ENCODE results near the gene DAD1.
"Not testable (repeated sequence)": the region's sequence is repeated elsewhere in the genome, so short reads cannot be mapped to it uniquely, and the experiment has no call there.

The DAD1 gene

DNA sequence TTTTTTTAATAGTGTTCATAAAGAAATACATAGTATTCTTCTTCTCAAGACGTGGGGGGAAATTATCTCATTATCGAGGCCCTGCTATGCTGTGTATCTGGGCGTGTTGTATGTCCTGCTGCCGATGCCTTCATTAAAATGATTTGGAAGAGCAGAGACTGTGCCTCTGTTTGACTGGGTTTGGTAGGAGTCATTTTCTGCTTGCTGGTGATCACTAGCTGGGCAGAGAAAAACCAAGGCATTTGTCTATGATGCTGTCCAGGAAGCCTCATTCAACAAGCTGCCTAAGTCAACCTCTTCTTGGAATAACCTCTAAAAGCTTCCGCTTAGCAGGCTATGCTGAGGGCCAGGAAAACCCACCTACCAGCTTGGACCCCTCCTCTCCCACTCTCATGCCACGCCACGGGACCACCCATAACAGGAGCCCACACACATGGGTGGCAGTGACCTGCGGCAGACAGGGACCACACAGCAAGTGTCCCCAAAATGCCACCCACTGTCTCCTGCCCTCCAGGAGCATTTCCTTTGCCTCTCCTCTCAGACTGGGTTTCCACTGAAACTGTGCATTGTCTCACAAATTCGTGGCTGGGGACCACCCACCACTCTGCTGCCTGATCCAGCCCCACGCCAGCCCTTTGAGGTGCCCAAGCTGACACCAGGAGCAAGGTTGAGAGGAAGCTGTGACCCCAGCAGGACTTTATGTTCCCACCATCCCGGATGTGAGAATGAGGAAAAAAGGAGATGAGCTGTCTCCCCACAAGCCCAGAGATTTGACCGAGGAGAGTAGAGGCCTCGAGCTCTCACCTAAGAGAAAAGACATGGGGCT, 36.8 kb downstream of the DAD1 start:
- no peak for DNase-seq (ENCODE audit: low spot score)

DNA sequence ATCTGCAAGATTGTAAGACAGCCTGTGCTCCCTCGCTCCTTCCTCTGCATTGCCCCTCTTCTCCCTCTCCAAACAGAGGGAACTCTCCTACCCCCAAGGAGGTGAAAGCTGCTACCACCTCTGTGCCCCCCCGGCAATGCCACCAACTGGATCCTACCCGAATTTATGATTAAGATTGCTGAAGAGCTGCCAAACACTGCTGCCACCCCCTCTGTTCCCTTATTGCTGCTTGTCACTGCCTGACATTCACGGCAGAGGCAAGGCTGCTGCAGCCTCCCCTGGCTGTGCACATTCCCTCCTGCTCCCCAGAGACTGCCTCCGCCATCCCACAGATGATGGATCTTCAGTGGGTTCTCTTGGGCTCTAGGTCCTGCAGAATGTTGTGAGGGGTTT, 37.4 kb downstream of the DAD1 start:
- no peak for DNase-seq (ENCODE audit: low spot score)

DNA sequence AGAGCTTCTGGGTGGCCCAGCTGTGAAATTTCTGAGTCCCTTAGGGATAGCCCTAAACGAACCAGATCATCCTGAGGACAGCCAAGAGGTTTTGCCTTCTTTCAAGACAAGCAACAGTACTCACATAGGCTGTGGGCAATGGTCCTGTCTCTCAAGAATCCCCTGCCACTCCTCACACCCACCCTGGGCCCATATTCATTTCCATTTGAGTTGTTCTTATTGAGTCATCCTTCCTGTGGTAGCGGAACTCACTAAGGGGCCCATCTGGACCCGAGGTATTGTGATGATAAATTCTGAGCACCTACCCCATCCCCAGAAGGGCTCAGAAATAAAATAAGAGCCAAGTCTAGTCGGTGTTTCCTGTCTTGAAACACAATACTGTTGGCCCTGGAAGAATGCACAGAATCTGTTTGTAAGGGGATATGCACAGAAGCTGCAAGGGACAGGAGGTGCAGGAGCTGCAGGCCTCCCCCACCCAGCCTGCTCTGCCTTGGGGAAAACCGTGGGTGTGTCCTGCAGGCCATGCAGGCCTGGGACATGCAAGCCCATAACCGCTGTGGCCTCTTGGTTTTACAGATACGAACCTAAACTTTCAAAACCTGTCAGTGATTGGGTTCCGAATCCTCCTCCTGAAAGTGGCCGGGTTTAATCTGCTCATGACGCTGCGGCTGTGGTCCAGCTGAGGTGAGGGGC, 38.9 kb downstream of the DAD1 start:
- no peak for DNase-seq (ENCODE audit: low spot score)

DNA sequence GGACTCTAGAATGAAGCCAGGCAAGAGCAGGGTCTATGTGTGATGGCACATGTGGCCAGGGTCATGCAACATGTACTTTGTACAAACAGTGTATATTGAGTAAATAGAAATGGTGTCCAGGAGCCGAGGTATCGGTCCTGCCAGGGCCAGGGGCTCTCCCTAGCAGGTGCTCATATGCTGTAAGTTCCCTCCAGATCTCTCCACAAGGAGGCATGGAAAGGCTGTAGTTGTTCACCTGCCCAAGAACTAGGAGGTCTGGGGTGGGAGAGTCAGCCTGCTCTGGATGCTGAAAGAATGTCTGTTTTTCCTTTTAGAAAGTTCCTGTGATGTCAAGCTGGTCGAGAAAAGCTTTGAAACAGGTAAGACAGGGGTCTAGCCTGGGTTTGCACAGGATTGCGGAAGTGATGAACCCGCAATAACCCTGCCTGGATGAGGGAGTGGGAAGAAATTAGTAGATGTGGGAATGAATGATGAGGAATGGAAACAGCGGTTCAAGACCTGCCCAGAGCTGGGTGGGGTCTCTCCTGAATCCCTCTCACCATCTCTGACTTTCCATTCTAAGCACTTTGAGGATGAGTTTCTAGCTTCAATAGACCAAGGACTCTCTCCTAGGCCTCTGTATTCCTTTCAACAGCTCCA, 39.6 kb downstream of the DAD1 start:
- DNase-seq (ENCODE audit: low spot score): no peak

DNA sequence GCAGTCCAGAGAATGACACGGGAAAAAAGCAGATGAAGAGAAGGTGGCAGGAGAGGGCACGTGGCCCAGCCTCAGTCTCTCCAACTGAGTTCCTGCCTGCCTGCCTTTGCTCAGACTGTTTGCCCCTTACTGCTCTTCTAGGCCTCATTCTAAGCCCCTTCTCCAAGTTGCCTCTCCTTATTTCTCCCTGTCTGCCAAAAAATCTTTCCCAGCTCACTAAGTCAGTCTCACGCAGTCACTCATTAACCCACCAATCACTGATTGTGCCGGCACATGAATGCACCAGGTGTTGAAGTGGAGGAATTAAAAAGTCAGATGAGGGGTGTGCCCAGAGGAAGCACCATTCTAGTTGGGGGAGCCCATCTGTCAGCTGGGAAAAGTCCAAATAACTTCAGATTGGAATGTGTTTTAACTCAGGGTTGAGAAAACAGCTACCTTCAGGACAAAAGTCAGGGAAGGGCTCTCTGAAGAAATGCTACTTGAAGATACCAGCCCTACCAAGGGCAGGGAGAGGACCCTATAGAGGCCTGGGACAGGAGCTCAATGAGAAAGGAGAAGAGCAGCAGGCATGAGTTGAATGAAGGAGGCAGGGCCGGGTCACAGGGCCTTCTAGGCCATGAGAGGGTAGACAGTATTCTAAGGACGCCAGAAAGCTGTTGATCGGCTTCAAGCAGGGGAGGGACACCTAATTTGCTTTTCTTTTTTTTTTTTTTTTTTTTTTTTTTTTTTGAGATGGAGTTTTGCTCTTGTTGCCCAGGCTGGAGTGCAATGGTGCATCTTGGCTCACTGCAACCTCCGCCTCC, 40.9 kb downstream of the DAD1 start:
- DNase-seq (ENCODE audit: low spot score): no peak

DNA sequence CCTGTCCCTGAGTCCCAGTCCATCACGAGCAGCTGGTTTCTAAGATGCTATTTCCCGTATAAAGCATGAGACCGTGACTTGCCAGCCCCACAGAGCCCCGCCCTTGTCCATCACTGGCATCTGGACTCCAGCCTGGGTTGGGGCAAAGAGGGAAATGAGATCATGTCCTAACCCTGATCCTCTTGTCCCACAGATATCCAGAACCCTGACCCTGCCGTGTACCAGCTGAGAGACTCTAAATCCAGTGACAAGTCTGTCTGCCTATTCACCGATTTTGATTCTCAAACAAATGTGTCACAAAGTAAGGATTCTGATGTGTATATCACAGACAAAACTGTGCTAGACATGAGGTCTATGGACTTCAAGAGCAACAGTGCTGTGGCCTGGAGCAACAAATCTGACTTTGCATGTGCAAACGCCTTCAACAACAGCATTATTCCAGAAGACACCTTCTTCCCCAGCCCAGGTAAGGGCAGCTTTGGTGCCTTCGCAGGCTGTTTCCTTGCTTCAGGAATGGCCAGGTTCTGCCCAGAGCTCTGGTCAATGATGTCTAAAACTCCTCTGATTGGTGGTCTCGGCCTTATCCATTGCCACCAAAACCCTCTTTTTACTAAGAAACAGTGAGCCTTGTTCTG, 41.6 kb downstream of the DAD1 start:
- no peak for DNase-seq (ENCODE audit: low spot score)

DNA sequence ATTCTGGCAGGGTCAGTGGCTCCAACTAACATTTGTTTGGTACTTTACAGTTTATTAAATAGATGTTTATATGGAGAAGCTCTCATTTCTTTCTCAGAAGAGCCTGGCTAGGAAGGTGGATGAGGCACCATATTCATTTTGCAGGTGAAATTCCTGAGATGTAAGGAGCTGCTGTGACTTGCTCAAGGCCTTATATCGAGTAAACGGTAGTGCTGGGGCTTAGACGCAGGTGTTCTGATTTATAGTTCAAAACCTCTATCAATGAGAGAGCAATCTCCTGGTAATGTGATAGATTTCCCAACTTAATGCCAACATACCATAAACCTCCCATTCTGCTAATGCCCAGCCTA, 42.3 kb downstream of the DAD1 start:
- DNase-seq (ENCODE audit: low spot score): no peak

DNA sequence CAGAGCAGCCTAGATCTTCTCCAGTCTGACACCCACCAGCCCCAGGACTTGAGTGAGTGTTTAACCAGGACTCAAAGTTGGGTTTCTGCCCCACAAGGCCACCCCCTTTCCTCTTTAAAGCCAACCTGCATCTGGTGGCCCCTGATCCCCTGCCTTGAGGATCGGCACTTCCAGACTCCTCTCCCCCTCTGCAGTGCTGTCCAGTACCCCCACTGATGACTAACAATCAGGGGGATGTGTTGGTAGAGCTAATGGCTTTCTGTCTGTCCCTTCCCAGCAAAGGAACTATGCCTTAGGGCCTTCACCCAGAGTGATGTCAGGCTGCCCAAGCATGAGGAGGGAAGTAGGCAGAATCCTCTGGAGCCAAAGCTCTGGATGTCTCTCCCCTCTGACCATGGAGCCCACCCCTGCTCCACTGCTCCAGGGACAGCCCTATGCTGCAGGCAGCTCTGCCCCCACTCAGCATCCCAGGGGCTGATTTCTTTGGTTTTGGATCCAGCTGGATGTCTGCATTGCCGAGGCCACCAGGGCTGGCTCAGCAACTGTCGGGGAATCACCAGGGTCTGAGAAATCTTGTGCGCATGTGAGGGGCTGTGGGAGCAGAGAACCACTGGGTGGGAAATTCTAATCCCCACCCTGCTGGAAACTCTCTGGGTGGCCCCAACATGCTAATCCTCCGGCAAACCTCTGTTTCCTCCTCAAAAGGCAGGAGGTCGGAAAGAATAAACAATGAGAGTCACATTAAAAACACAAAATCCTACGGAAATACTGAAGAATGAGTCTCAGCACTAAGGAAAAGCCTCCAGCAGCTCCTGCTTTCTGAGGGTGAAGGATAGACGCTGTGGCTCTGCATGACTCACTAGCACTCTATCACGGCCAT, 42.9 kb downstream of the DAD1 start:
- no peak for DNase-seq (ENCODE audit: low spot score)

DNA sequence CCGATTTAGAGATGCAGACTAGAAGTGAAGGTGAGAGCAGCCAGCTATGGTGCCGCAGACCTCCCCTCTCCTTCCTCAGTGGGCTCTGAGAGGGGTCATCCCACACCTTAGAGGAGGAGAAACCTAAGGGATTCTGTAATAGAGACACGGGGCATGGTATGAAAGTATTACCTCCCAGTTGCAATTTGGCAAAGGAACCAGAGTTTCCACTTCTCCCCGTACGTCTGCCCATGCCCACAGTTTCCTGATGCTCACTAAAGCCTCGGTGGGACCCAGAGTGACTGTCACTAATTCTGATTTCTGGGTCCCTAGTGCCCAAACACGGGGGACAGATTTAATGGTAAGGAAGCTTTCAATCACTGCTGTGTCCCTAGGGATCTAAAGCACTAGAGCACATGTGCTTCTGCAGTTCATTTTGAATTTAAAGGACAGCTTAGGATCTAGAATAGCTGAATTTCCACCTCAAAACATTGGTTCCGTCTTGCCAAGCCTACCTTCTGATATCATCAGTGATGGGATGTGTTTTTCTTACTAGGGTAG, 44.1 kb downstream of the DAD1 start:
- DNase-seq (ENCODE audit: low spot score): no peak

DNA sequence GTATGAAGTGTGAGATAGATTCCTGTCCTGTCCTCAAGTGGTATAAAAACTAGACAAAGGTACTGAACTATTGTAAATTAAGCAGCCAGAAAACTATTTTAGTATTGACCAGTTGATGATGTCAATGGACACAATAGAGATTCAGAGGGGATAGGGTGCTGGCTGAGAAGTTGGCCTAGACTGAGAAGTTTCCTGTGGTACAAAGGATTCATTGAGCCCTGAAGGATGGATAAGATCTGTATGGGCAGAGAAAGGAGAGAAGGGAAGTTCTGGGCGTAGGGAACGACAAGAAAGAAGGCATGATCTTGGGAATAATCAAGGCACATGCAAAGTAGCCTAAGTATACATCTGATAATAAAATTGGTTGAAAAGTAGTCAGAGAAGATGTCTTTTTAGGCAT, 44.6 kb downstream of the DAD1 start:
- no peak for DNase-seq (ENCODE audit: low spot score)

DNA sequence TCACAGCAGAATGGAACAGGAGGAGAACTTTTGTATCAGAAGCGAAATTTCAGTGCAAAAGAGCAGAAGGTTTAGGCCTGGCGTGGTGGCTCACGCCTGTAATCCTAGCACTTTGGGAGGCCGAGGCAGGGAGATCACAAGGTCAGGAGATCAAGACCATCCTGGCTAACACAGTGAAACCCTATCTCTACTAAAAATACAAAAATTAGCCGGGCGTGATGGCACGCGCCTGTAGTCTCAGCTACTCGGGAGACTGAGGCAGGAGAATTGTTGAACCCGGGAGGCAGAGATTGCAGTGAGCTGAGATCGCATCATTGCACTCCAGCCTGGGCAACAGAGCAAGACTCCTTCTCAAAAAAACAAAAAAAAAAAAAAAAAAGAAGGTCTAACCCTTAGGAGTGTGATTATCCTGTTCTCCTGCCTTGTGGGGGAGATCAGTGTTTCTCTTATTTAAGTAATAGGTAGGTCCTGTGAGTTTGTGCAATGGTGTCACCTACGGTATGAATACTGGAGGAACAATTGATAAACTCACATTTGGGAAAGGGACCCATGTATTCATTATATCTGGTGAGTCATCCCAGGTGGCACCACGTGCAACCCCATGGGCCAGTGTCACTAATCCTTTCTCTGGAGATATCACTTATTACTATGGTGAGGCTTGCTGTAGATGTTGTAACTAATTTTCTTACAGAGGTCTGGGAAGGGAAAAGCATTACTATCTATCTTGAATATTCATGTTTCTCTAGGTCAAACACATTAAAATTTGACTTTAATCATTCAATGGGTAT, 45.3 kb downstream of the DAD1 start:
- not testable (repeated sequence) for DNase-seq (ENCODE audit: low spot score)

DNA sequence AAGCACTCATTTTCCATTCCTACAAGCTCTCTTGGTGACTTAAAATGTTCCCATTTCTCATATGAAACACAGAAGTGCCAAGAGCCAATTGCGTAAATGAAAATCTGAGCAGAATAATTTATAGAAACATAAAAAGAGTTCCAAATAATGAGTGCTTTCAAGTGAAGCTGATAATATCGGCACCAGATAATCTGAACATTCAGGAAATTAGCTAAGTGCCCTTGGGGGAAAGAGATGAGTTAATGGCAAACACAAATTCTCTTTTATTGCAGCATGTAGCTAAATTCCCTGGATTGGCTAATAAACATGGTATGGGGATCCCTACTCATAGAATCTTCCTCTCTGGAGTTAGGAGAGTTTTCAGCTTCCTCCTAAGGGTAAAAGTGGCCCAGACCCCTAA, 46.7 kb downstream of the DAD1 start:
- DNase-seq (ENCODE audit: low spot score): no peak

DNA sequence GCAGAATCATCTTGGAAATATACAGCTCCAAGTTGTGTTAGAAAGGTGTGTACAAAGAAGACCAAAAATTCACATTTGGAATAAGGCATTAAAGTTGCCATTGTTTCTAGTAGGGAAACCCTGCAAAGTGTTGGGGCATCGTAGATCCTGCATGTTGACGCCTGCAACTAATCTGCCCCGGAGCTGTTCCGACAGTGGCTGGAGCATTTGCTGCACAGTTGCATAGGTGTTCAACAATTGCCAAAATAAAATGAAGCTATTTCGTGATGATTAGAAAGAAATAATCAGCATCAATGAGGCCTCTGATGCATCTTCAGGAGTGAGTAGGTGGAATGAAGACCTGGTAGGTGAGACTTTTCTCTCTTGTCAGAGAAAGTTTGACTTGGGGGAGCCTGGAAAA, 47.3 kb downstream of the DAD1 start:
- no peak for DNase-seq (ENCODE audit: low spot score)

DNA sequence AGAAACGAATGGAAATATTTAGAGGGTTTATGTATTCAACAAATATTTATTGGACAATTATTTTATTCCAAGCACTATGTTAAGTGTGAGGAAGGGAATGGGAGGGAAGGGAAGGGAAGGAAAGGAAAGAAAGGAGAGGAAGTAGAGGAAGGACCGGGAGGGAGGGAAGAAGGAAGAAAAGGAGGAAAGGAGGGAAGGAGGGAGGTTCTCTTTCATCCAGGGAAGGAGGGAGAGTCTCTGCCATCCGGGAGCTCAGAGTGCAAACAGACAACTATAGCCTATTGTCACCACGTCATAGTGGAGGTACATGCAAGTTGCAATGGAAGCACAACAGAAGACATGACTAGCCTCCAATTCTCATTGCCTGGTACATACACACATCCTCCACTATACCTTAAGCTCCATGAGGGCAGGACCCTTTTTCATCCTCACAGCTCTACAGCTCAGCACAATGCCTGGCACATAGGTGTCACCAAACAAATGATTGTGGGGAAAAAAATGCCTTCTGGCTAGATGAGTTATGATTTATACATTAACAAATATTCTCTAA, 48.1 kb downstream of the DAD1 start:
- no peak for DNase-seq (ENCODE audit: low spot score)

DNA sequence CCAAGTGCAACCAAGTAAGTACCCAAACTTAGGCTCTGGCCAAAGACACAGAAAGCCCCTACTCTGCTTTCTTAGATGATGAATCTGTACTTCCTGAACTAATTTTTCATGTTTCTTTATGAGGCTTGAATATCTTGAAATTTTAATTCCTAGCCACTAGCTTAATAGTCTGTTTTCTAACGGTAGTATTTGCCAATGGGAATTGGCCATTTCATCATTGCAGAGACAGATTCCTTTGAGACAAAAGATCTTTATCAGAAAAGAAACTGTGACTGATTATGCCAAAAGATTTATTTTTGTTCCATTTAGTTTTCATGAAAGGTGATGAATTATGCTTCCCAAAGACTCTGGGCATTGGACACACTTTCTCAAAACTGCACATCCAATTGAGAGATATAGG, 48.7 kb downstream of the DAD1 start:
- DNase-seq (ENCODE audit: low spot score): no peak

DNA sequence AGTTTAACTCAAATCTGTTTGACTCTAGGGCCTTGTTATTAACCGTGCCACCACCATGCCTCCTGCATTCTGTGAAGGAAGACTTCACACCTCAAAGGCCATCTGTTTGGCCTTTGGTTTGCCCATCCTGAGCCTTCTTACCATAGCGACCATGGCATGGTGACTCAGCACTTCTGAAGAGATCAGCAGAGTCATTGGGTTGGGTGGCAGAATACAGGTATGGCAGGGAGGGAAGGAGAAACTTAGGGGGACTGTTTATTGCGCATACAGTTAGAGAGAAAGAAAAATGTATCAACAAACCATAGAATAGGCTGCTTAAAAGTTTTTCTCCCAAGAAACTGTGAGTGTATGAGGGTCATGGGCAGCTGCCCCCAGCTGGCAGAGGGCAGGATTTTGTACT, 49.2 kb downstream of the DAD1 start:
- DNase-seq (ENCODE audit: low spot score): no peak

DNA sequence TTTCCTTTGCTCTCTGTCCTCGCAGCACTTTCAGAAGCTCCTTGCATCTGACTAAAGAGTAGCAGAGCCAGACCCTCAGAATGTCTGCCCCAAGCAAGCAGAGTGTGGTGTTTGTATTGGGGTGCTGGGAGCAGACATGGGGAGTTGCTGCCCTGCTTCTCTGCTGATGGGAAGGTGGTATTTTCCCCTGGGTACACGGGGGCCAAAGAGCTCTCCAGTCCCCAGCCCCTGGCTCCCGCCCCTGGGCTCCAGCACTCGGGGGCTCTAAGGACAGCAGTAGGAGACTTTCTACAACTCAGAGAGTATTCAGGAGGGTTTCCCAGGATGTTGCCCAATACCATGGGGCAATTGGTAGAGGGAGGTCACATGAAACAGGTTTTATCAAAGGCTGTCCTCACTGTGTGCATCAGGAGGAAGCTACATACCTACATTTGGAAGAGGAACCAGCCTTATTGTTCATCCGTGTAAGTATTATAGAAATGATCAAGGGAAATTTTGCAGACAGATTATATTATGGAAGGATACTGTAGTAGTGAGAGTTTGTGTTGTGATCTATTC, 50.3 kb downstream of the DAD1 start:
- DNase-seq (ENCODE audit: low spot score): no peak

DNA sequence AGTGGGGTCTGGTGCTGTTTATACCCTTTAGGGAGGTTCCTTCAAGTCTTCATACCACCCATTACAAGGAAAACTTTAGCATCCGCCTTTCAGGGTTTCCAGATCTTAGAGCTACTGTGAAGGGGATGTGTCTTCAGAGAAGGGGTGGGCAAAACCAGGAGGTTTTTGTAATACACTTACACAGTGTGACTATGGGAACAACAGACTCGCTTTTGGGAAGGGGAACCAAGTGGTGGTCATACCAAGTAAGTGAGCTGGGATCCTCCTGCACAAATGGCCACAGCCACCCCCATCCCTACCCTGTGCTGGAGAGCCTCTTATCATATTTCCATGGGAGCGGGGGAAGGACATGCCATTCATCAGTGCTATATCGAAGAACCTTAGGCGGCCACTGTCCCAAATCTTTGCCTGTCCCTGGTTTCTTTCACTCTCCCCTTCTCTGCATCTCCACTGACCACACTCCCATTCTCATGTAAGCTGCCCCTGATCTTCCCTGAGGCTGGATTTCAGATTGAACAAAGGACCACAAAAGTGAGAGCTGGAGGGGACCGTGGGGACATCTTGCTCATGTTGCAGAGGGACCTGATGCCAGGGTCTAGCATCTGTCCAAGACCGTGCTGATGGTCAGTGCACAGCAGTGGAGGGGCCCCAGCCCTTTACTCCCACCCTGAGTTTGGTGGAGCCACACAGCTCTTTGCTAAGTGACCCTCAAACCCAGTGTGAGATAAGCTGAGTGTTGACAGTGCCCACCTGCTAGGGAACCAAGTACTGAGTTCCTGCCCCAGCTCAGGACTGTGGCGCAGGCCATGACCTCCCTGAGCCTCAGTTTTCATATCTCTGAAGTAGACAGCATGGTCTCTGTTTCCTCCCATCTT, 51.4 kb downstream of the DAD1 start:
- DNase-seq (ENCODE audit: low spot score): no peak

Measured in germinal center (tissue), 1 donor.